Spleen (tissue), 11 donors: ENCODE measurements around the gene GNAI3. TPM values are rescaled to one million over a fixed set of nuclear protein-coding genes. Genes with fewer than 3 reads are reported as not detected.
A peak's percentile ranks its signal among the peaks of the same experiment; 100 is the strongest.

Experiments
- DNase-seq: peaks from one replicate; pipeline ENCODE4 v3.0.0-alpha.2; 2020
- H3K27ac ChIP-seq, 8 donors: fragments of 200-600 bp; sonication (generic) in 7 of 8; 1 replicate in 4 of 8; 2 replicates in 4 of 8; pipeline versions ENCODE4 v1.5.0 to v1.8.0; 2016 to 2021; ENCODE audit warnings: inconsistent platforms in 4 of 8, mild to moderate bottlenecking in 4 of 8, moderate library complexity in 1 of 8
- H3K27me3 ChIP-seq, 7 donors: fragments of 200-600 bp; sonication (generic) in 6 of 7; replicated peaks in 1 of 7; 1 replicate in 4 of 7; 2 replicates in 3 of 7; pipeline versions ENCODE4 v1.5.0 to v1.8.0; 2016 to 2021; ENCODE audit warnings: inconsistent platforms in 3 of 7, mild to moderate bottlenecking in 1 of 7
- H3K36me3 ChIP-seq, 6 donors: fragments of 200-600 bp; sonication (generic) in 5 of 6; 1 replicate in 4 of 6; 2 replicates in 2 of 6; pipeline versions ENCODE4 v1.5.0 to v1.8.0; 2016 to 2021; ENCODE audit warnings: inconsistent platforms in 2 of 6
- H3K4me1 ChIP-seq, 6 donors: fragments of 200-600 bp; sonication (generic) in 5 of 6; 1 replicate in 3 of 6; 2 replicates in 3 of 6; pipeline versions ENCODE4 v1.5.0 to v1.8.0; 2016 to 2021; ENCODE audit warnings: inconsistent platforms in 3 of 6
- H3K4me3 ChIP-seq, 8 donors: fragments of 200-600 bp; sonication (generic) in 7 of 8; 1 replicate in 4 of 8; 2 replicates in 4 of 8; pipeline versions ENCODE4 v1.5.0 to v1.8.0; 2016 to 2021; ENCODE audit warnings: inconsistent platforms in 4 of 8, mild to moderate bottlenecking in 4 of 8, moderate library complexity in 2 of 8
- H3K9me3 ChIP-seq, 8 donors: fragments of 200-600 bp; sonication (generic) in 7 of 8; 1 replicate in 4 of 8; 2 replicates in 4 of 8; pipeline versions ENCODE4 v1.5.0 to v1.8.0; 2016 to 2021; ENCODE audit warnings: inconsistent platforms in 4 of 8
- CTCF ChIP-seq, 11 experiments: fragments of 200-600 bp in 7 of 11; fragments of 450-650 bp in 4 of 11; sonication (generic) in 4 of 11; IDR thresholded peaks in 8 of 11; conservative IDR thresholded peaks in 3 of 11; 1 replicate in 7 of 11; 2 replicates in 4 of 11; pipeline versions ENCODE4 v1.4.0 to v1.8.0; 2016 to 2021; ENCODE audit warnings: antibody characterized with exemption in 11 of 11, inconsistent platforms in 4 of 11, mild to moderate bottlenecking in 1 of 11
- POLR2A ChIP-seq, 3 donors: fragments of 450-650 bp; IDR thresholded peaks; one replicate each; pipeline ENCODE4 v1.5.1; 2017; ENCODE audit warnings: antibody characterized with exemption in 3 of 3, mild to moderate bottlenecking in 1 of 3
- POLR2AphosphoS5 ChIP-seq, 3 donors: sonication (generic); formaldehyde crosslinking; IDR thresholded peaks; one replicate each; pipeline ENCODE4 v1.5.1; 2017; ENCODE audit warnings: antibody characterized with exemption in 3 of 3
- WGBS, 5 donors: extraction: QIAGEN DNeasy Blood & Tissue Kit in 3 of 5; methylation state at CpG; one replicate each; pipeline versions ENCODE4 v1.1.5 to v1.1.7; 2013 to 2018; 5-methylcytosine and 5-hydroxymethylcytosine counted together
- intact Hi-C: fragments of 100-400 bp; cut with DNase I; formaldehyde crosslinking; loops from one replicate; pipeline ENCODE4 v1.15.0; 2023; ENCODE audit warnings: low total_unique reads
- polyA plus RNA-seq, 3 donors: library from polyadenylated mRNA; stranded (reverse); fragments of 200-250 nt; gene quantifications; one replicate each; pipeline ENCODE4 v1.2.1, GENCODE V29; 2013
- total RNA-seq, 7 donors: library from RNA; depleted of rRNA in 3 of 7; stranded (reverse); fragments of >200 nt in 3 of 7; fragmentation: NEBNext Ultra II Directional in 4 of 7; extraction: Animal tissue kit (Norgen Biotek cat#: 25700) in 4 of 7; gene quantifications; one replicate each; pipeline versions ENCODE4 v1.1.0 to v1.2.1, GENCODE V29; 2016 to 2021
- donor health status: healthy with polysubstance abuse.
- donor health status: DM: no; HTN: no; CAD: no; lungs with moderate emphysema.
- donor health status: DM: no; HTN: no; CAD: no.
- donor health status: Bipolar disorder and iron deficiency.
- donor health status: healthy.
- donor health status: DM: no; HTN: no; CAD: no.
- donor health status: DM: yes; HTN: yes; CAD: no.

GNAI3 gene
- total and polyA plus RNA-seq, 10 donors, result 1.8 to 11.4 (median 9.2) TPM

- peak overlapping the region in 3 of 8 donors; percentile 28 to 41 (median 41) for H3K27ac ChIP-seq
- DNase-seq, result no peak
Observed at GRCh38 chr1:109570414-109570813, 22.0 kb downstream of the GNAI3 start.

GRCh38 chr1:109573785-109574184 lies 25.4 kb downstream of the GNAI3 start:
- intact Hi-C loops, result no loop called here
- Histone ChIP-seq H3K27ac (peak overlapping the region in 7 of 8 donors; percentile 29 to 73 (median 63)), H3K4me3 (no peak overlapping the region), H3K9me3 (no peaks in the 10 kb centered on the region), H3K36me3 (peaks cover 0 to 51% (median 20%) of the 10 kb centered on the region in 6 donors), H3K4me1 (peaks cover 8 to 68% (median 49%) of the 10 kb centered on the region in 6 donors), H3K27me3 (no peaks in the 10 kb centered on the region)
- 25 to 50% (median 44%) methylated on average over 2 of the region's 2 CpGs for WGBS, 5 donors
- TF ChIP-seq CTCF (IDR thresholded peaks at IDR 0.05 in 8 of 11, conservative IDR thresholded peaks at IDR 0.05 in 3 of 11), result no peak
- no peak for TF ChIP-seq POLR2AphosphoS5 (IDR thresholded peaks at IDR 0.05)
- no peak for TF ChIP-seq POLR2A (IDR thresholded peaks at IDR 0.05)
- no peak for DNase-seq

More at GRCh38 chr1:109570414-109570813, 22.0 kb downstream of the GNAI3 start:
- Histone ChIP-seq H3K9me3 (no peaks in the 10 kb centered on the region), H3K27me3 (no peaks in the 10 kb centered on the region), H3K36me3 (peaks cover 0 to 17% (median 5%) of the 10 kb centered on the region in 6 donors), H3K4me1 (peaks cover 13 to 99% (median 80%) of the 10 kb centered on the region in 6 donors), H3K4me3 (no peak overlapping the region)
- intact Hi-C loops, result no loop called here
- no peak for TF ChIP-seq POLR2AphosphoS5 (IDR thresholded peaks at IDR 0.05)
- TF ChIP-seq CTCF (IDR thresholded peaks at IDR 0.05 in 8 of 11, conservative IDR thresholded peaks at IDR 0.05 in 3 of 11), result no peak
- no peak for TF ChIP-seq POLR2A (IDR thresholded peaks at IDR 0.05)
- 49 to 81% (median 64%) methylated on average over 3 of the region's 3 CpGs for WGBS, 5 donors

GRCh38 chr1:109578947-109579443 lies 30.6 kb downstream of the GNAI3 start:
- WGBS, 5 donors, result 79 to 91% (median 87%) methylated on average over 3 of the region's 3 CpGs
- Histone ChIP-seq H3K4me1 (peaks cover 0 to 17% (median 5%) of the 10 kb centered on the region in 6 donors), H3K9me3 (no peaks in the 10 kb centered on the region), H3K27ac (peak overlapping the region in 1 of 8 donors; percentile 3), H3K36me3 (peaks cover 0 to 100% (median 64%) of the 10 kb centered on the region in 6 donors), H3K4me3 (no peak overlapping the region), H3K27me3 (no peaks in the 10 kb centered on the region)
- intact Hi-C loops, result no loop called here
- no peak for TF ChIP-seq POLR2A (IDR thresholded peaks at IDR 0.05)
- TF ChIP-seq CTCF (IDR thresholded peaks at IDR 0.05 in 8 of 11, conservative IDR thresholded peaks at IDR 0.05 in 3 of 11), result no peak
- no peak for DNase-seq

GRCh38 chr1:109579491-109579890 lies 31.1 kb downstream of the GNAI3 start:
- intact Hi-C loops, result no loop called here
- Histone ChIP-seq H3K36me3 (peaks cover 0 to 100% (median 66%) of the 10 kb centered on the region in 6 donors), H3K4me1 (peaks cover 0 to 17% (median 3%) of the 10 kb centered on the region in 6 donors), H3K27ac (no peak overlapping the region), H3K9me3 (no peaks in the 10 kb centered on the region), H3K27me3 (no peaks in the 10 kb centered on the region), H3K4me3 (no peak overlapping the region)
- WGBS, 5 donors, result 79 to 94% (median 89%) methylated on average over 1 of the region's 1 CpG
- TF ChIP-seq POLR2AphosphoS5 (IDR thresholded peaks at IDR 0.05), result no peak
- no peak for TF ChIP-seq POLR2A (IDR thresholded peaks at IDR 0.05)
- no peak for TF ChIP-seq CTCF (IDR thresholded peaks at IDR 0.05 in 8 of 11, conservative IDR thresholded peaks at IDR 0.05 in 3 of 11)
- DNase-seq, result no peak
